HEK293 (cell line): ENCODE measurements around the gene PRR19.

Experiments
- KLF9 ChIP-seq: fragments of 450-650 bp; formaldehyde crosslinking; IDR thresholded peaks from 2 replicates; pipeline ENCODE4 v1.5.1; 2016; ENCODE audit warnings: missing biosample characterization, missing genetic modification characterization, low read depth
- ZBTB20 ChIP-seq: fragments of 450-650 bp; formaldehyde crosslinking; IDR thresholded peaks from 2 replicates; pipeline ENCODE4 v1.5.1; 2016; ENCODE audit warnings: missing biosample characterization, missing genetic modification characterization
- ZBTB21 ChIP-seq: fragments of 450-650 bp; formaldehyde crosslinking; IDR thresholded peaks from 2 replicates; pipeline ENCODE4 v1.5.1; 2017; ENCODE audit warnings: missing biosample characterization, missing genetic modification characterization
- ZBTB8A ChIP-seq: fragments of 450-650 bp; formaldehyde crosslinking; IDR thresholded peaks from 2 replicates; pipeline ENCODE4 v1.5.1; 2016; ENCODE audit warnings: missing biosample characterization, missing genetic modification characterization
- ZEB2 ChIP-seq: fragments of 450-650 bp; formaldehyde crosslinking; IDR thresholded peaks from 2 replicates; pipeline ENCODE4 v1.5.1; 2016; ENCODE audit warnings: missing biosample characterization, missing genetic modification characterization
- ZFP69B ChIP-seq: fragments of 450-650 bp; formaldehyde crosslinking; IDR thresholded peaks from 2 replicates; pipeline ENCODE4 v1.5.1; 2016; ENCODE audit warnings: missing biosample characterization, missing genetic modification characterization
- ZNF138 ChIP-seq: fragments of 450-650 bp; formaldehyde crosslinking; IDR thresholded peaks from 2 replicates; pipeline ENCODE4 v1.5.1; 2016; ENCODE audit warnings: missing biosample characterization, missing genetic modification characterization, borderline replicate concordance
- ZNF157 ChIP-seq: fragments of 450-650 bp; formaldehyde crosslinking; IDR thresholded peaks from 2 replicates; pipeline ENCODE4 v1.5.1; 2016; ENCODE audit warnings: missing biosample characterization, missing genetic modification characterization
- ZNF202 ChIP-seq: fragments of 450-650 bp; formaldehyde crosslinking; IDR thresholded peaks from 2 replicates; pipeline ENCODE4 v1.5.1; 2016; ENCODE audit warnings: missing biosample characterization, missing genetic modification characterization, borderline replicate concordance
- ZNF214 ChIP-seq: fragments of 450-650 bp; formaldehyde crosslinking; IDR thresholded peaks from 2 replicates; pipeline ENCODE4 v1.5.1; 2017; ENCODE audit warnings: missing biosample characterization, mild to moderate bottlenecking, missing genetic modification characterization, borderline replicate concordance
- ZNF354C ChIP-seq: fragments of 450-650 bp; formaldehyde crosslinking; IDR thresholded peaks from 2 replicates; pipeline ENCODE4 v1.5.1; 2016; ENCODE audit warnings: missing biosample characterization, missing genetic modification characterization, low read depth, borderline replicate concordance
- ZNF48 ChIP-seq: fragments of 450-650 bp; formaldehyde crosslinking; IDR thresholded peaks from 2 replicates; pipeline ENCODE4 v1.5.1; 2016; ENCODE audit warnings: missing biosample characterization, missing genetic modification characterization
- ZNF514 ChIP-seq: fragments of 450-650 bp; formaldehyde crosslinking; IDR thresholded peaks from 2 replicates; pipeline ENCODE4 v1.5.1; 2016; ENCODE audit warnings: missing biosample characterization, missing genetic modification characterization
- ZNF555 ChIP-seq: fragments of 450-650 bp; formaldehyde crosslinking; conservative IDR thresholded peaks from 2 replicates; pipeline ENCODE4 v1.5.1; 2017; ENCODE audit warnings: missing biosample characterization, mild to moderate bottlenecking, missing genetic modification characterization, inconsistent platforms
- ZNF560 ChIP-seq: fragments of 450-650 bp; formaldehyde crosslinking; IDR thresholded peaks from 2 replicates; pipeline ENCODE4 v1.5.1; 2017; ENCODE audit warnings: missing biosample characterization, missing genetic modification characterization, borderline replicate concordance
- ZNF571 ChIP-seq: fragments of 450-650 bp; formaldehyde crosslinking; IDR thresholded peaks from 2 replicates; pipeline ENCODE4 v1.5.0; 2017; ENCODE audit warnings: missing biosample characterization, missing genetic modification characterization
- ZNF600 ChIP-seq: fragments of 450-650 bp; formaldehyde crosslinking; IDR thresholded peaks from 2 replicates; pipeline ENCODE4 v1.5.1; 2016; ENCODE audit warnings: missing biosample characterization, missing genetic modification characterization
- ZNF777 ChIP-seq: fragments of 450-650 bp; formaldehyde crosslinking; IDR thresholded peaks from 2 replicates; pipeline ENCODE4 v1.5.1; 2017; ENCODE audit warnings: missing biosample characterization, missing genetic modification characterization, borderline replicate concordance
- ZNF792 ChIP-seq: fragments of 450-650 bp; formaldehyde crosslinking; IDR thresholded peaks from 2 replicates; pipeline ENCODE4 v1.5.1; 2016; ENCODE audit warnings: missing biosample characterization, missing genetic modification characterization
- ZNF843 ChIP-seq: fragments of 450-650 bp; formaldehyde crosslinking; IDR thresholded peaks from 2 replicates; pipeline ENCODE4 v1.5.1; 2016; ENCODE audit warnings: missing biosample characterization, missing genetic modification characterization
- TF ChIP-seq, protein P1 (sequence below): fragments of 450-650 bp; formaldehyde crosslinking; conservative IDR thresholded peaks from 2 replicates; pipeline ENCODE4 v1.5.1; 2016; ENCODE audit warnings: low read depth, missing biosample characterization, missing genetic modification characterization
- TF ChIP-seq, protein P2 (sequence below): fragments of 450-650 bp; IDR thresholded peaks from 2 replicates; pipeline ENCODE4 v1.5.1; 2018; ENCODE audit warnings: missing biosample characterization, mild to moderate bottlenecking, missing genetic modification characterization
- TF ChIP-seq, protein P3 (sequence below): fragments of 450-650 bp; formaldehyde crosslinking; IDR thresholded peaks from 2 replicates; pipeline ENCODE4 v1.5.1; 2016; ENCODE audit warnings: missing biosample characterization, missing genetic modification characterization
- TF ChIP-seq, protein P4 (sequence below): fragments of 450-650 bp; formaldehyde crosslinking; IDR thresholded peaks from 2 replicates; pipeline ENCODE4 v1.5.1; 2016; ENCODE audit warnings: missing biosample characterization, missing genetic modification characterization
- TF ChIP-seq, protein P5 (sequence below): fragments of 450-650 bp; formaldehyde crosslinking; IDR thresholded peaks from 2 replicates; pipeline ENCODE4 v1.5.1; 2016; ENCODE audit warnings: missing biosample characterization, missing genetic modification characterization

PRR19 gene

DNA sequence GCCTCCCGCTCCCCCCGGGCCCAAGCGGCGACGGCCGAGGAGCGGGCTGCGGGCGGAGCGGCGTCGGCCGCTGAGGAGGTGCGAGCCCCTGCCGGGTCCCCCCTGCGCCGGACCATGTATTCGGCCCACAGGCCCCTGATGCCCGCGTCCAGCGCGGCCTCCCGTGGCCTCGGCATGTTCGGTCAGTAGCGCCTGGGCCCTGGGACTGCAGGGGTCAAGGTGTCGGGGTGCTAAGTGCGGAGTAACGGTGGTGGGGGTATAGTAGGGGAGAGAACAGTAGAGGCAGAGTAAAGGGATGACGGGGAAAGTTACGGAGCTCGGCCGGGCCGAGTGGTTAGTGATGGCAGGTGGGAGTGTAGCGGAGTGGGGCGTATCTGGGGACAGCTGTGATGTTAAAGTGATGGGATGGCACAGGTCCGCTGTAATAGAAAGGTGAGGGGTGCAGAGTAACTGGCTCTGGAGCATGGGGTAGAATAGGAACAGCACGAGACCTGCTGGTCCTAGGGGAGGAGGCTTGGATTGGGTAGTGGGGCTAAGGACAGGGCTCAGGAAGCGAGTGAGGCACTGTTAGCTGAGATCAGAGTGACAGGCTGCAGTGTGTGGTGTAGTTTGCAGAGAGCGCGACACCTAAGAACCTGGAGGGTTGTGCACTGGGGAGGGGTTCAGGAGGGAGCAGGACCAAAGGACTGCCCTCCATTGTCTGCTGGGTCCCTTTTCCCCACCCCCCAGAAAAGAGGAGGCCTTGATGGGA lies 17.2 kb upstream of the PRR19 start (continued):
- TF ChIP-seq, protein P1, sequence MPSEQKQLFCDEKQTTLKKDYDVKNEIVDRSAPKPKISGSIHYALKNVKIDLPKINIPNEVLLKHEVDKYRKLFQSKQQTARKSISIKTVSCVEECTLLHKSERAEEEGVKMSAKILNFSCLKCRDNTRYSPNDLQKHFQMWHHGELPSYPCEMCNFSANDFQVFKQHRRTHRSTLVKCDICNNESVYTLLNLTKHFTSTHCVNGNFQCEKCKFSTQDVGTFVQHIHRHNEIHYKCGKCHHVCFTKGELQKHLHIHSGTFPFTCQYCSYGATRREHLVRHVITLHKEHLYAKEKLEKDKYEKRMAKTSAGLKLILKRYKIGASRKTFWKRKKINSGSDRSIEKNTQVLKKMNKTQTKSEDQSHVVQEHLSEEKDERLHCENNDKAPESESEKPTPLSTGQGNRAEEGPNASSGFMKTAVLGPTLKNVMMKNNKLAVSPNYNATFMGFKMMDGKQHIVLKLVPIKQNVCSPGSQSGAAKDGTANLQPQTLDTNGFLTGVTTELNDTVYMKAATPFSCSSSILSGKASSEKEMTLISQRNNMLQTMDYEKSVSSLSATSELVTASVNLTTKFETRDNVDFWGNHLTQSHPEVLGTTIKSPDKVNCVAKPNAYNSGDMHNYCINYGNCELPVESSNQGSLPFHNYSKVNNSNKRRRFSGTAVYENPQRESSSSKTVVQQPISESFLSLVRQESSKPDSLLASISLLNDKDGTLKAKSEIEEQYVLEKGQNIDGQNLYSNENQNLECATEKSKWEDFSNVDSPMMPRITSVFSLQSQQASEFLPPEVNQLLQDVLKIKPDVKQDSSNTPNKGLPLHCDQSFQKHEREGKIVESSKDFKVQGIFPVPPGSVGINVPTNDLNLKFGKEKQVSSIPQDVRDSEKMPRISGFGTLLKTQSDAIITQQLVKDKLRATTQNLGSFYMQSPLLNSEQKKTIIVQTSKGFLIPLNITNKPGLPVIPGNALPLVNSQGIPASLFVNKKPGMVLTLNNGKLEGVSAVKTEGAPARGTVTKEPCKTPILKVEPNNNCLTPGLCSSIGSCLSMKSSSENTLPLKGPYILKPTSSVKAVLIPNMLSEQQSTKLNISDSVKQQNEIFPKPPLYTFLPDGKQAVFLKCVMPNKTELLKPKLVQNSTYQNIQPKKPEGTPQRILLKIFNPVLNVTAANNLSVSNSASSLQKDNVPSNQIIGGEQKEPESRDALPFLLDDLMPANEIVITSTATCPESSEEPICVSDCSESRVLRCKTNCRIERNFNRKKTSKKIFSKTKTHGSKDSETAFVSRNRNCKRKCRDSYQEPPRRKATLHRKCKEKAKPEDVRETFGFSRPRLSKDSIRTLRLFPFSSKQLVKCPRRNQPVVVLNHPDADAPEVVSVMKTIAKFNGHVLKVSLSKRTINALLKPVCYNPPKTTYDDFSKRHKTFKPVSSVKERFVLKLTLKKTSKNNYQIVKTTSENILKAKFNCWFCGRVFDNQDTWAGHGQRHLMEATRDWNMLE (tag by site-specific recombination): no peak
- TF ChIP-seq ZBTB20 (tag by site-specific recombination) (peak; percentile 95), KLF9 (tag by site-specific recombination) (peak; percentile 61; the same call in 1 of the 2 replicates), ZNF571 (tag by site-specific recombination) (no peak), ZNF214 (tag by site-specific recombination) (no peak), ZNF48 (tag by site-specific recombination) (no peak), ZNF560 (tag by site-specific recombination) (no peak), ZNF843 (peak; percentile 38; the same call in 1 of the 2 replicates), ZNF555 (tag by site-specific recombination) (no peak), ZFP69B (no peak; the same call in 1 of the 2 replicates), ZNF514 (tag by site-specific recombination) (no peak), ZNF792 (tag by site-specific recombination) (peak; percentile 35; the same call in 1 of the 2 replicates), ZBTB8A (0 out of 2 replicates have a peak, but pooled peaks have one; percentile 11), ZNF354C (tag by site-specific recombination) (no peak), ZNF138 (tag by site-specific recombination) (0 out of 2 replicates have a peak, but pooled peaks have one; percentile 46), ZEB2 (tag by site-specific recombination) (peak; percentile 65; the same call in 1 of the 2 replicates), ZNF600 (tag by site-specific recombination) (peak; percentile 98), ZBTB21 (tag by site-specific recombination) (peak; percentile 19; the same call in 1 of the 2 replicates), ZNF157 (tag by site-specific recombination) (no peak), ZNF202 (tag by site-specific recombination) (no peak), ZNF777 (tag by site-specific recombination) (no peak)
- TF ChIP-seq, protein P2, sequence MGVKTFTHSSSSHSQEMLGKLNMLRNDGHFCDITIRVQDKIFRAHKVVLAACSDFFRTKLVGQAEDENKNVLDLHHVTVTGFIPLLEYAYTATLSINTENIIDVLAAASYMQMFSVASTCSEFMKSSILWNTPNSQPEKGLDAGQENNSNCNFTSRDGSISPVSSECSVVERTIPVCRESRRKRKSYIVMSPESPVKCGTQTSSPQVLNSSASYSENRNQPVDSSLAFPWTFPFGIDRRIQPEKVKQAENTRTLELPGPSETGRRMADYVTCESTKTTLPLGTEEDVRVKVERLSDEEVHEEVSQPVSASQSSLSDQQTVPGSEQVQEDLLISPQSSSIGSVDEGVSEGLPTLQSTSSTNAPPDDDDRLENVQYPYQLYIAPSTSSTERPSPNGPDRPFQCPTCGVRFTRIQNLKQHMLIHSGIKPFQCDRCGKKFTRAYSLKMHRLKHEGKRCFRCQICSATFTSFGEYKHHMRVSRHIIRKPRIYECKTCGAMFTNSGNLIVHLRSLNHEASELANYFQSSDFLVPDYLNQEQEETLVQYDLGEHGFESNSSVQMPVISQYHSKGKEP (tag by site-specific recombination): no peak
- TF ChIP-seq, protein P3, sequence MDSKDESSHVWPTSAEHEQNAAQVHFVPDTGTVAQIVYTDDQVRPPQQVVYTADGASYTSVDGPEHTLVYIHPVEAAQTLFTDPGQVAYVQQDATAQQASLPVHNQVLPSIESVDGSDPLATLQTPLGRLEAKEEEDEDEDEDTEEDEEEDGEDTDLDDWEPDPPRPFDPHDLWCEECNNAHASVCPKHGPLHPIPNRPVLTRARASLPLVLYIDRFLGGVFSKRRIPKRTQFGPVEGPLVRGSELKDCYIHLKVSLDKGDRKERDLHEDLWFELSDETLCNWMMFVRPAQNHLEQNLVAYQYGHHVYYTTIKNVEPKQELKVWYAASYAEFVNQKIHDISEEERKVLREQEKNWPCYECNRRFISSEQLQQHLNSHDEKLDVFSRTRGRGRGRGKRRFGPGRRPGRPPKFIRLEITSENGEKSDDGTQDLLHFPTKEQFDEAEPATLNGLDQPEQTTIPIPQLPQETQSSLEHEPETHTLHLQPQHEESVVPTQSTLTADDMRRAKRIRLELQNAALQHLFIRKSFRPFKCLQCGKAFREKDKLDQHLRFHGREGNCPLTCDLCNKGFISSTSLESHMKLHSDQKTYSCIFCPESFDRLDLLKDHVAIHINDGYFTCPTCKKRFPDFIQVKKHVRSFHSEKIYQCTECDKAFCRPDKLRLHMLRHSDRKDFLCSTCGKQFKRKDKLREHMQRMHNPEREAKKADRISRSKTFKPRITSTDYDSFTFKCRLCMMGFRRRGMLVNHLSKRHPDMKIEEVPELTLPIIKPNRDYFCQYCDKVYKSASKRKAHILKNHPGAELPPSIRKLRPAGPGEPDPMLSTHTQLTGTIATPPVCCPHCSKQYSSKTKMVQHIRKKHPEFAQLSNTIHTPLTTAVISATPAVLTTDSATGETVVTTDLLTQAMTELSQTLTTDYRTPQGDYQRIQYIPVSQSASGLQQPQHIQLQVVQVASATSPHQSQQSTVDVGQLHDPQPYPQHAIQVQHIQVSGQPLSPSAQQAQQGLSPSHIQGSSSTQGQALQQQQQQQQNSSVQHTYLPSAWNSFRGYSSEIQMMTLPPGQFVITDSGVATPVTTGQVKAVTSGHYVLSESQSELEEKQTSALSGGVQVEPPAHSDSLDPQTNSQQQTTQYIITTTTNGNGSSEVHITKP (tag by site-specific recombination): no peak; the same call in none of the 2 replicates
- TF ChIP-seq, protein P4, sequence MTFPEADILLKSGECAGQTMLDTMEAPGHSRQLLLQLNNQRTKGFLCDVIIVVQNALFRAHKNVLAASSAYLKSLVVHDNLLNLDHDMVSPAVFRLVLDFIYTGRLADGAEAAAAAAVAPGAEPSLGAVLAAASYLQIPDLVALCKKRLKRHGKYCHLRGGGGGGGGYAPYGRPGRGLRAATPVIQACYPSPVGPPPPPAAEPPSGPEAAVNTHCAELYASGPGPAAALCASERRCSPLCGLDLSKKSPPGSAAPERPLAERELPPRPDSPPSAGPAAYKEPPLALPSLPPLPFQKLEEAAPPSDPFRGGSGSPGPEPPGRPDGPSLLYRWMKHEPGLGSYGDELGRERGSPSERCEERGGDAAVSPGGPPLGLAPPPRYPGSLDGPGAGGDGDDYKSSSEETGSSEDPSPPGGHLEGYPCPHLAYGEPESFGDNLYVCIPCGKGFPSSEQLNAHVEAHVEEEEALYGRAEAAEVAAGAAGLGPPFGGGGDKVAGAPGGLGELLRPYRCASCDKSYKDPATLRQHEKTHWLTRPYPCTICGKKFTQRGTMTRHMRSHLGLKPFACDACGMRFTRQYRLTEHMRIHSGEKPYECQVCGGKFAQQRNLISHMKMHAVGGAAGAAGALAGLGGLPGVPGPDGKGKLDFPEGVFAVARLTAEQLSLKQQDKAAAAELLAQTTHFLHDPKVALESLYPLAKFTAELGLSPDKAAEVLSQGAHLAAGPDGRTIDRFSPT (tag by site-specific recombination): no peak
- TF ChIP-seq, protein P5, sequence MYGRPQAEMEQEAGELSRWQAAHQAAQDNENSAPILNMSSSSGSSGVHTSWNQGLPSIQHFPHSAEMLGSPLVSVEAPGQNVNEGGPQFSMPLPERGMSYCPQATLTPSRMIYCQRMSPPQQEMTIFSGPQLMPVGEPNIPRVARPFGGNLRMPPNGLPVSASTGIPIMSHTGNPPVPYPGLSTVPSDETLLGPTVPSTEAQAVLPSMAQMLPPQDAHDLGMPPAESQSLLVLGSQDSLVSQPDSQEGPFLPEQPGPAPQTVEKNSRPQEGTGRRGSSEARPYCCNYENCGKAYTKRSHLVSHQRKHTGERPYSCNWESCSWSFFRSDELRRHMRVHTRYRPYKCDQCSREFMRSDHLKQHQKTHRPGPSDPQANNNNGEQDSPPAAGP (tag by site-specific recombination): peak; percentile 32; the same call in 1 of the 2 replicates
